ENCODE measurements around the gene GOLGA8H.
"Not testable (repeated sequence)": the region's sequence is repeated elsewhere in the genome, so short reads cannot be mapped to it uniquely, and the experiment has no call there.

GOLGA8H gene

GRCh38 chr15:30603796-30604195 is at the start of gene GOLGA8H:
TSS of gene GOLGA8H (plus strand) at chr15:30604028. CDS start at chr15:30604126, 98 bp downstream.
- not testable (repeated sequence) for DNase-seq

GRCh38 chr15:30566949-30567348 is 36.9 kb upstream of the GOLGA8H start:
- not testable (repeated sequence) for DNase-seq

- DNase-seq = not testable (repeated sequence)
Observed at GRCh38 chr15:30573012-30573491, 30.8 kb upstream of the GOLGA8H start.

GRCh38 chr15:30579394-30579970 is 24.3 kb upstream of the GOLGA8H start:
- DNase-seq = not testable (repeated sequence)

GRCh38 chr15:30580716-30581115 is 23.1 kb upstream of the GOLGA8H start:
- DNase-seq = not testable (repeated sequence)

- not testable (repeated sequence) for DNase-seq
Observed at GRCh38 chr15:30598953-30599352, 4.9 kb upstream of the GOLGA8H start.

GRCh38 chr15:30612271-30612670 is 8.4 kb downstream of the GOLGA8H start:
- DNase-seq = not testable (repeated sequence)

- DNase-seq = not testable (repeated sequence)
Observed at GRCh38 chr15:30621342-30621741, 17.5 kb downstream of the GOLGA8H start.

- peak; percentile 90 for DNase-seq
Observed at GRCh38 chr15:30625436-30626193, 21.8 kb downstream of the GOLGA8H start, which contains the start of gene ARHGAP11B. TSS of gene ARHGAP11B (plus strand) at chr15:30626128.

- peak; percentile 1 for DNase-seq
Observed at GRCh38 chr15:30626194-30626565, 22.4 kb downstream of the GOLGA8H start.

- not testable (repeated sequence) for DNase-seq
Observed at GRCh38 chr15:30626632-30627031, 22.8 kb downstream of the GOLGA8H start.

- no peak for DNase-seq
Observed at GRCh38 chr15:30650012-30650929, 46.4 kb downstream of the GOLGA8H start.

GRCh38 chr15:30661154-30661553 is 57.3 kb downstream of the GOLGA8H start:
- DNase-seq = not testable (repeated sequence)
